Measurements from ENCODE around the gene ACTL9.
A peak's percentile ranks its signal among the peaks of the same experiment; 100 is the strongest.

ACTL9 gene

GRCh38 chr19:8697671-8698432 is 743 bp downstream of the ACTL9 start:
- no peaks in the 10 kb centered on the region for H3K36me3 Mint-ChIP-seq (ENCODE audit: low read depth)
- no peak overlapping the region for H3K4me3 Mint-ChIP-seq
- H3K4me1 Mint-ChIP-seq, result peaks cover 29% of the 10 kb centered on the region
- H3K9me3 Mint-ChIP-seq, result no peaks in the 10 kb centered on the region
- ATAC-seq (peak; percentile 12), DNase-seq (peak; percentile 46)
- H3K27ac Mint-ChIP-seq, result no peak overlapping the region
- peaks cover 17% of the 10 kb centered on the region for H3K27me3 Mint-ChIP-seq

GRCh38 chr19:8696993-8697392 is 1.6 kb downstream of the ACTL9 start:
- Mint-ChIP-seq H3K36me3 (ENCODE audit: low read depth) (no peaks in the 10 kb centered on the region), H3K4me3 (no peak overlapping the region), H3K9me3 (no peaks in the 10 kb centered on the region), H3K27me3 (peaks cover 18% of the 10 kb centered on the region), H3K27ac (no peak overlapping the region), H3K4me1 (peaks cover 20% of the 10 kb centered on the region)
- DNase-seq (no peak), ATAC-seq (no peak)

GRCh38 chr19:8695911-8696310 is 2.7 kb downstream of the ACTL9 start:
- Mint-ChIP-seq H3K4me1 (peaks cover 11% of the 10 kb centered on the region), H3K4me3 (no peak overlapping the region), H3K9me3 (no peaks in the 10 kb centered on the region), H3K27ac (no peak overlapping the region), H3K27me3 (peaks cover 23% of the 10 kb centered on the region), H3K36me3 (ENCODE audit: low read depth) (no peaks in the 10 kb centered on the region)
- ATAC-seq, result no peak
- DNase-seq, result no peak

GRCh38 chr19:8695501-8695900 is 3.1 kb downstream of the ACTL9 start:
- no peak for ATAC-seq
- Mint-ChIP-seq H3K4me1 (peaks cover 10% of the 10 kb centered on the region), H3K27me3 (peaks cover 23% of the 10 kb centered on the region), H3K36me3 (ENCODE audit: low read depth) (no peaks in the 10 kb centered on the region), H3K9me3 (no peaks in the 10 kb centered on the region), H3K27ac (no peak overlapping the region), H3K4me3 (no peak overlapping the region)
- DNase-seq, result no peak

GRCh38 chr19:8690753-8691539 is 7.6 kb downstream of the ACTL9 start:
- ATAC-seq (no peak), DNase-seq (no peak)
- Mint-ChIP-seq H3K27me3 (peaks cover 15% of the 10 kb centered on the region), H3K4me3 (no peak overlapping the region), H3K4me1 (peaks cover 3% of the 10 kb centered on the region), H3K36me3 (ENCODE audit: low read depth) (no peaks in the 10 kb centered on the region), H3K27ac (peak overlapping the region; percentile 2), H3K9me3 (no peaks in the 10 kb centered on the region)

GRCh38 chr19:8688930-8689329 is 9.7 kb downstream of the ACTL9 start:
- DNase-seq (no peak), ATAC-seq (no peak)
- Mint-ChIP-seq H3K4me3 (no peak overlapping the region), H3K4me1 (no peaks in the 10 kb centered on the region), H3K27me3 (peaks cover 13% of the 10 kb centered on the region), H3K9me3 (no peaks in the 10 kb centered on the region), H3K27ac (no peak overlapping the region), H3K36me3 (ENCODE audit: low read depth) (no peaks in the 10 kb centered on the region)

- Mint-ChIP-seq H3K27ac (no peak overlapping the region), H3K4me1 (peaks cover 16% of the 10 kb centered on the region), H3K4me3 (no peak overlapping the region), H3K36me3 (ENCODE audit: low read depth) (no peaks in the 10 kb centered on the region), H3K9me3 (no peaks in the 10 kb centered on the region), H3K27me3 (peaks cover 2% of the 10 kb centered on the region)
- ATAC-seq, result no peak
- no peak for DNase-seq
Observed at GRCh38 chr19:8686549-8686948, 12.0 kb downstream of the ACTL9 start.

GRCh38 chr19:8684001-8684902 is 14.3 kb downstream of the ACTL9 start:
- Mint-ChIP-seq H3K4me1 (peaks cover 28% of the 10 kb centered on the region), H3K27ac (no peak overlapping the region), H3K36me3 (ENCODE audit: low read depth) (no peaks in the 10 kb centered on the region), H3K27me3 (no peaks in the 10 kb centered on the region), H3K4me3 (no peak overlapping the region), H3K9me3 (no peaks in the 10 kb centered on the region)
- DNase-seq (no peak), ATAC-seq (no peak)

GRCh38 chr19:8682931-8683330 is 15.7 kb downstream of the ACTL9 start:
- no peaks in the 10 kb centered on the region for H3K36me3 Mint-ChIP-seq (ENCODE audit: low read depth)
- ATAC-seq (peak; percentile 52), DNase-seq (no peak)
- H3K4me3 Mint-ChIP-seq, result no peak overlapping the region
- peak overlapping the region; percentile 53 for H3K27ac Mint-ChIP-seq
- peaks cover 7% of the 10 kb centered on the region for H3K9me3 Mint-ChIP-seq
- peaks cover 28% of the 10 kb centered on the region for H3K4me1 Mint-ChIP-seq
- peaks cover 5% of the 10 kb centered on the region for H3K27me3 Mint-ChIP-seq

GRCh38 chr19:8682472-8682871 is 16.1 kb downstream of the ACTL9 start:
- H3K4me1 Mint-ChIP-seq, result peaks cover 28% of the 10 kb centered on the region
- H3K4me3 Mint-ChIP-seq, result no peak overlapping the region
- no peak for DNase-seq
- no peak overlapping the region for H3K27ac Mint-ChIP-seq
- ATAC-seq, result no peak
- H3K36me3 Mint-ChIP-seq (ENCODE audit: low read depth), result no peaks in the 10 kb centered on the region
- H3K9me3 Mint-ChIP-seq, result peaks cover 9% of the 10 kb centered on the region
- peaks cover 5% of the 10 kb centered on the region for H3K27me3 Mint-ChIP-seq

- no peaks in the 10 kb centered on the region for H3K36me3 Mint-ChIP-seq (ENCODE audit: low read depth)
- H3K27ac Mint-ChIP-seq, result peak overlapping the region; percentile 24
- peaks cover 28% of the 10 kb centered on the region for H3K4me1 Mint-ChIP-seq
- H3K27me3 Mint-ChIP-seq, result peaks cover 5% of the 10 kb centered on the region
- ATAC-seq (peak; percentile 16), DNase-seq (no peak)
- H3K9me3 Mint-ChIP-seq, result peaks cover 9% of the 10 kb centered on the region
- no peak overlapping the region for H3K4me3 Mint-ChIP-seq
Observed at GRCh38 chr19:8681345-8682029, 17.1 kb downstream of the ACTL9 start.

GRCh38 chr19:8680676-8681344 is 17.8 kb downstream of the ACTL9 start:
- H3K9me3 Mint-ChIP-seq, result peaks cover 9% of the 10 kb centered on the region
- no peak for DNase-seq
- peak; percentile 60 for ATAC-seq
- H3K36me3 Mint-ChIP-seq (ENCODE audit: low read depth), result peaks cover 1% of the 10 kb centered on the region
- H3K27ac Mint-ChIP-seq, result no peak overlapping the region
- no peak overlapping the region for H3K4me3 Mint-ChIP-seq
- H3K4me1 Mint-ChIP-seq, result peaks cover 28% of the 10 kb centered on the region
- H3K27me3 Mint-ChIP-seq, result peaks cover 7% of the 10 kb centered on the region

- peaks cover 9% of the 10 kb centered on the region for H3K9me3 Mint-ChIP-seq
- H3K4me1 Mint-ChIP-seq, result peaks cover 37% of the 10 kb centered on the region
- ATAC-seq, result no peak
- no peak for DNase-seq
- no peak overlapping the region for H3K4me3 Mint-ChIP-seq
- H3K36me3 Mint-ChIP-seq (ENCODE audit: low read depth), result peaks cover 2% of the 10 kb centered on the region
- peaks cover 8% of the 10 kb centered on the region for H3K27me3 Mint-ChIP-seq
- H3K27ac Mint-ChIP-seq, result no peak overlapping the region
Observed at GRCh38 chr19:8678244-8678807, 20.3 kb downstream of the ACTL9 start.

All from activated naive CD8-positive, alpha-beta T cell treated with anti-CD3 and anti-CD28 coated beads, Interleukin-2, amount 50 U/mL, for 24 hours (primary cell).